NT2/D1 (cell line): ENCODE data around the gene TAGLN2.

Experiments used
- SUZ12 ChIP-seq: IDR thresholded peaks from 2 replicates; pipeline ENCODE4 v1.6.1; 2011; ENCODE audit not compliant: insufficient read length, insufficient read depth; ENCODE audit errors: extremely low read depth
- ZNF274 ChIP-seq: IDR thresholded peaks from 2 replicates; pipeline ENCODE4 v1.6.1; 2011; ENCODE audit warnings: mild to moderate bottlenecking, low read depth, low read length

DNA sequence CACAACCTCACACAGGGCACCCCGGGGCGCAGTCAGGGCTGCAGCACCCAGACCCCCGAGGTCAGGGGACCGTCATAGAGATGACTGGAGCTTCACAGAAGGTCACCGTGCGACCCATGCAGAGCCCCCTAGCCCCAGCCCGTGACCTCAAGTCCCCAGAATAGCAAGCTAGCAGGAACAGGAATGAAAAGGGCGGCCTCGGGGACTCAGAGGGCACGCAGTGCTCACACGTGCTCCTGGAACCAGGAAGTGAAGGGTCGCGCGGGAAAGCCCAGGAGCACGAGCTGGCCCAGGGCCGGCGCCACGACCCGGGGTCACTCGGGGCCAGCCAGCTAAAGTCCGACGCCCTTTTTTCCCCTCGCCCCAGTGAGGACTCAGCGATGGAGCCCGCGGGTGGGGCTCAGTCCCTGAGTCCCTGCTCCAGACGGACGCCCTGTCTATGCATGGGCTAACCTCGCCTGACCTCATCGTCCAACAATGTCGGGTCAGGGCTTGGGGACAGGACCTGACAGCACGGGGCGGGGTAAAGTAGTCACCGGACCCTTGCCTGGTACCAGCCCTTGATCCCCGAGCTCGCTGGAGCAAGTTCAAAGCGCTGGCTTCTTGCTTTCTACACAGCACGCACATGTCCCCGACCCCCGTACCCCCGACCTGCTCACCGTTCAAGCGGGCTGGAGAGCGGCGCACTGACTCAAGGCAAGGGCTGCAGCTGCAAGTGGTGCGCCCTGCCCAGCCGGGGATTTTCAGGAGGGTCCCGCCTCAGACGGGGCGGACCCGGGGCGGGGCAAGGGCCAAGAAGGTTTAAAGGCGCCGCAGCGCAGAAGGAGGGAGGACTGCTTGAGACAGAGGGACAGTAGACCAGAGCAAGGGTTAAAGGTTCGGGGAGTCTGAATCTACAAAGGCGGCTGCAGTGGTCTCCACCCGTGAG, at the start of gene TAGLN2:
- no peak for TF ChIP-seq SUZ12
- TF ChIP-seq ZNF274: no peak
